ENCODE results near the gene SLX4IP. TPM values are rescaled to one million over a fixed set of nuclear protein-coding genes. Genes with fewer than 3 reads are reported as not detected.
A peak's percentile ranks its signal among the peaks of the same experiment; 100 is the strongest.

SLX4IP gene
- total RNA-seq, 1 experiment from 2014 or later, result 11.1 TPM

GRCh38 chr20:10537850-10538480, 102.9 kb downstream of the SLX4IP start (continued):
- TF ChIP-seq FOSL1 (IDR thresholded peaks at IDR 0.05; ENCODE audit: low read depth), result peak; percentile 49; the same call in 1 of the 2 replicates

DNA sequence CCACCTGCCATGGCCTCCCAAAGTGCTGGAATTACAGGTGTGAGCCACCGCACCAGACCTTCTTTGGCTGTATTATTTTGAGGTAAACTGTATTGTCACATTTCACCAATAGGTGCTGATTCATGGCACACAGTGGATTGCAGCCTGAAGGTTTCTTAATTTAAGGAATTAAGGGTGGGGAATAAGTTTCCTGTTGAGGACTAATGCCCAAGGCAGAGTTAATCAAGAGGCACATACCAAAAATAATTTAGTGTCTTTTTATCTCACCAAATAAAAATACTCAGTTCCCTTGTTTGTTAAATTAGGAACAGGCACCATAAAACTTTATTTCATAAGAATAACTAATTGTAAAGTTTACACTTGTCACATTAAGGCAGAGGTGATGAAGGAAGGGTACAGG, 103.7 kb downstream of the SLX4IP start:
- no peaks in the 10 kb centered on the region for H3K9me3 ChIP-seq (ENCODE audit: control insufficient read depth in 1 of 2, insufficient read depth in 1 of 2, low read depth in 1 of 2, low read length in 2 of 2)
- TF ChIP-seq ELF1 (IDR thresholded peaks at IDR 0.05; ENCODE audit: borderline replicate concordance, low read depth) (no peak), RAD21 (IDR thresholded peaks at IDR 0.05; ENCODE audit: low read depth) (no peak)
- TF ChIP-seq, protein P1, sequence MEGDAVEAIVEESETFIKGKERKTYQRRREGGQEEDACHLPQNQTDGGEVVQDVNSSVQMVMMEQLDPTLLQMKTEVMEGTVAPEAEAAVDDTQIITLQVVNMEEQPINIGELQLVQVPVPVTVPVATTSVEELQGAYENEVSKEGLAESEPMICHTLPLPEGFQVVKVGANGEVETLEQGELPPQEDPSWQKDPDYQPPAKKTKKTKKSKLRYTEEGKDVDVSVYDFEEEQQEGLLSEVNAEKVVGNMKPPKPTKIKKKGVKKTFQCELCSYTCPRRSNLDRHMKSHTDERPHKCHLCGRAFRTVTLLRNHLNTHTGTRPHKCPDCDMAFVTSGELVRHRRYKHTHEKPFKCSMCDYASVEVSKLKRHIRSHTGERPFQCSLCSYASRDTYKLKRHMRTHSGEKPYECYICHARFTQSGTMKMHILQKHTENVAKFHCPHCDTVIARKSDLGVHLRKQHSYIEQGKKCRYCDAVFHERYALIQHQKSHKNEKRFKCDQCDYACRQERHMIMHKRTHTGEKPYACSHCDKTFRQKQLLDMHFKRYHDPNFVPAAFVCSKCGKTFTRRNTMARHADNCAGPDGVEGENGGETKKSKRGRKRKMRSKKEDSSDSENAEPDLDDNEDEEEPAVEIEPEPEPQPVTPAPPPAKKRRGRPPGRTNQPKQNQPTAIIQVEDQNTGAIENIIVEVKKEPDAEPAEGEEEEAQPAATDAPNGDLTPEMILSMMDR (IDR thresholded peaks at IDR 0.05 in 2 of 3, conservative IDR thresholded peaks at IDR 0.05 in 1 of 3; ENCODE audit: borderline replicate concordance in 1 of 3, insufficient read depth in 1 of 3, low read depth in 2 of 3, low read length in 2 of 3), result no peak
- peaks cover 67 to 69% of the 10 kb centered on the region in 2 experiments for H3K4me1 ChIP-seq (ENCODE audit: control insufficient read depth in 1 of 2, insufficient read depth in 2 of 2, low read length in 2 of 2)
- H2AFZ ChIP-seq (ENCODE audit: low read depth, low read length, poor library complexity, severe bottlenecking), result no peak overlapping the region
- no peaks in the 10 kb centered on the region for H3K9me2 ChIP-seq (ENCODE audit: insufficient read depth)
- DNase-seq (ENCODE audit: low read depth, low spot score) (no peak), ATAC-seq (no peak)
- RAD21 ChIA-PET (ENCODE audit: low non-redundant PET in 1 of 2, low total read pairs in 2 of 2, uncharacterized antibody in 2 of 2, unreplicated experiment in 2 of 2), result no interaction called here
- BruUV-seq (replicated peaks), result no TSS peak
- no peak overlapping the region for H3K9ac ChIP-seq (ENCODE audit: low read length)
- H3K4me2 ChIP-seq (ENCODE audit: low read length), result peak overlapping the region; percentile 75
- H3K27ac ChIP-seq (ENCODE audit: low read depth, low read length), result peak overlapping the region; percentile 94; the same call in 1 of the 2 replicates
- H3K27me3 ChIP-seq (ENCODE audit: insufficient read depth, low read length), result no peaks in the 10 kb centered on the region
- CTCF ChIA-PET, result no interaction called here
- H4K20me1 ChIP-seq (ENCODE audit: insufficient read depth), result no peaks in the 10 kb centered on the region
- H3K79me2 ChIP-seq (ENCODE audit: insufficient read depth, low read length), result no peaks in the 10 kb centered on the region
- intact Hi-C loops (cut with micrococcal nuclease), result loop anchor here (5.0 kb wide), 2 partner anchors 561 to 921 kb away; no protein-coding TSS in a partner anchor
- no peaks in the 10 kb centered on the region for H3K36me3 ChIP-seq (ENCODE audit: control insufficient read depth in 1 of 2, insufficient read depth in 2 of 2, low read length in 2 of 2)
- H3K4me3 ChIP-seq (replicated peaks in 1 of 2; ENCODE audit: low read depth in 1 of 2, low read length in 2 of 2), result no peak overlapping the region
- POLR2A ChIA-PET, result no interaction called here

All from HCT116 (cell line).